WERI-Rb-1 (cell line): ENCODE results near the gene SPACA6.
A peak's percentile ranks its signal among the peaks of the same experiment; 100 is the strongest.

Source experiments
- DNase-seq: peaks from one replicate; pipeline ENCODE4 v3.0.0-alpha.2; 2020
- H3K27ac ChIP-seq: fragments of 250-450 bp; sonication (Bioruptor Pico); 2 replicates; pipeline ENCODE4 v1.5.1; 2020; ENCODE audit warnings: mild to moderate bottlenecking, moderate library complexity
- H3K27me3 ChIP-seq: fragments of 250-450 bp; sonication (Bioruptor Pico); 2 replicates; pipeline ENCODE4 v1.5.1; 2021; ENCODE audit warnings: mild to moderate bottlenecking, low read depth, moderate library complexity; ENCODE audit not compliant: insufficient read depth, severe bottlenecking
- H3K36me3 ChIP-seq: fragments of 250-450 bp; sonication (Bioruptor Pico); 2 replicates; pipeline ENCODE4 v1.5.1; 2020; ENCODE audit warnings: mild to moderate bottlenecking, moderate library complexity
- H3K4me3 ChIP-seq: 2 replicates; pipeline ENCODE4 v1.5.1; 2011; ENCODE audit warnings: low read depth, mild to moderate bottlenecking, control low read depth, low read length
- H3K9me3 ChIP-seq: fragments of 250-450 bp; sonication (Bioruptor Pico); 2 replicates; pipeline ENCODE4 v1.5.1; 2021; ENCODE audit warnings: mild to moderate bottlenecking, moderate library complexity; ENCODE audit not compliant: severe bottlenecking
- TF ChIP-seq, protein P1 (sequence below): IDR thresholded peaks from 2 replicates; pipeline ENCODE4 v1.5.1; 2011; ENCODE audit warnings: low read depth, mild to moderate bottlenecking, control low read depth, inconsistent platforms, low read length

Gene SPACA6

DNA sequence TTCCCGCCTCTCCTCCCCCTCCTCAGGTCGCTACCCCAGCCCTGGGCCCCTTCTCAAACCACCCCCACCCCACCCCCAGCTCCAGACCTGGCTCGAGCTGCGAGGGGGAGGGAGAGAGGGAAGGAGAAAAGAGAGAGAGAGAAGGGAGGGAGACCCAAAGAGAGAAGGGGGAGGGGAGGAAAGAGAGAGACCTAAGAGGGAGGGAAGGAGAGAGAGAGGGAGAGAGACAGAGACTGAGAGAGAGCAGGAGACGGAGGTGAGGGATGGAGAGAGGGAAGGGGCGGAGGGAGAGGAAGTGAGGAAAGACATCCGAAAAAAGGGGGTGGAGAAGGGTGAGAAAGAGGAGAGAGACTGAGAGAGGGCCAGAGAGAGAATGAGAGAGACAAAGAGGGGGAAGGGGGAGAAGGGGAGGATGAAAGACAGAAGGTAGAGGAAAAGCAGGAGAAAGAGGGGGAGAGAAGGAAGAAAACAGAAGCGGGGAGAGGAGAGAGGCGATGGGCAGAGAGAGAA lies 2.0 kb upstream of the SPACA6 start:
- TF ChIP-seq, protein P1, sequence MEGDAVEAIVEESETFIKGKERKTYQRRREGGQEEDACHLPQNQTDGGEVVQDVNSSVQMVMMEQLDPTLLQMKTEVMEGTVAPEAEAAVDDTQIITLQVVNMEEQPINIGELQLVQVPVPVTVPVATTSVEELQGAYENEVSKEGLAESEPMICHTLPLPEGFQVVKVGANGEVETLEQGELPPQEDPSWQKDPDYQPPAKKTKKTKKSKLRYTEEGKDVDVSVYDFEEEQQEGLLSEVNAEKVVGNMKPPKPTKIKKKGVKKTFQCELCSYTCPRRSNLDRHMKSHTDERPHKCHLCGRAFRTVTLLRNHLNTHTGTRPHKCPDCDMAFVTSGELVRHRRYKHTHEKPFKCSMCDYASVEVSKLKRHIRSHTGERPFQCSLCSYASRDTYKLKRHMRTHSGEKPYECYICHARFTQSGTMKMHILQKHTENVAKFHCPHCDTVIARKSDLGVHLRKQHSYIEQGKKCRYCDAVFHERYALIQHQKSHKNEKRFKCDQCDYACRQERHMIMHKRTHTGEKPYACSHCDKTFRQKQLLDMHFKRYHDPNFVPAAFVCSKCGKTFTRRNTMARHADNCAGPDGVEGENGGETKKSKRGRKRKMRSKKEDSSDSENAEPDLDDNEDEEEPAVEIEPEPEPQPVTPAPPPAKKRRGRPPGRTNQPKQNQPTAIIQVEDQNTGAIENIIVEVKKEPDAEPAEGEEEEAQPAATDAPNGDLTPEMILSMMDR, result no peak
- H3K4me3 ChIP-seq, result peak overlapping the region; percentile 82
- peaks cover 32% of the 10 kb centered on the region for H3K36me3 ChIP-seq
- no peaks in the 10 kb centered on the region for H3K9me3 ChIP-seq
- no peak for DNase-seq
- H3K27me3 ChIP-seq, result no peaks in the 10 kb centered on the region
- peak overlapping the region; percentile 83 for H3K27ac ChIP-seq

DNA sequence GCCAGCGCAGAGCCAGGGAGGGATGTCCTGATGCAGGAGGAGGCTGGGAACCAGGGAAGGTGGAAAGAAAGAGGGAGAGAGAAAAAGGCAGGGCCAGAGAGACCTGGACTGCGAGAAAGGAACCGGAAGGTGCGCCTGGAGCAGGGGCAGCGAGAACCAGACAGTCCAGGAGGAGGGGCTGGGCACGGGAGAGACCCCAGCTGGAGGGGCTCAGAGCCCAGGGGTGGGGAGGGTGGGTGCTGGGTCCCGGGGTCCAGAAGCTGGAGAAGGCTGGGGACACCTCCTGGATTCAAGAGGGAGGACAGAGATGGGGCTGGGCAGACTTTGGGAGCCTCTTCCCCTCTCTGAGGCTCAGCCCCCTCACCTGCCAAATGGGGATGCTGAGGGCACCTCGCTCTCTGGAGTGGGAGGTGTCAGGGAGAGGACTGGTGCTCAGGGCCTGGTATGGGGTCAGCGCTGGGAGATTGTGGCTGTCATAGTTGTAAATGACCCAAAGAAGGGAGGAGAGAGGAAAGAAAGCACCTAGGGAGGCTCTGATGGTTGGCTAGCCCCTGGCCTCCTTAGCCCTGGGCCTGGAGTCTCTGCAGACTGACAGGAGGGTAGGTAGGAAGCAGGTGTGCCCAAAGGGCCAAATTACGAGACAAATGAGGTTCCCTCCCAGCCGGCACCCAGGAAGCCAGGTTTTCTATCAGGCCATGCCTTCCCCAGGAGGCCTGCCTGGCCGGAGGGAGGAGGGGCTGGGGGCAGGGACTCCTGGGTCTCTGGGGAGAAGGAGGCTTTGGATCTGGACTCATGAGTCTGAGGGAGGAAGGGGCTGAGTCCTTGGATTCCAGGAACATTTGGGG lies 1.3 kb upstream of the SPACA6 start:
- Histone ChIP-seq H3K9me3 (no peaks in the 10 kb centered on the region), H3K27me3 (no peaks in the 10 kb centered on the region), H3K27ac (peak overlapping the region; percentile 83), H3K4me3 (0 out of 2 replicates have a peak overlapping the region, but pooled peaks have one; percentile 82), H3K36me3 (peaks cover 39% of the 10 kb centered on the region)
- TF ChIP-seq, protein P1, result no peak
- DNase-seq, result no peak

DNA sequence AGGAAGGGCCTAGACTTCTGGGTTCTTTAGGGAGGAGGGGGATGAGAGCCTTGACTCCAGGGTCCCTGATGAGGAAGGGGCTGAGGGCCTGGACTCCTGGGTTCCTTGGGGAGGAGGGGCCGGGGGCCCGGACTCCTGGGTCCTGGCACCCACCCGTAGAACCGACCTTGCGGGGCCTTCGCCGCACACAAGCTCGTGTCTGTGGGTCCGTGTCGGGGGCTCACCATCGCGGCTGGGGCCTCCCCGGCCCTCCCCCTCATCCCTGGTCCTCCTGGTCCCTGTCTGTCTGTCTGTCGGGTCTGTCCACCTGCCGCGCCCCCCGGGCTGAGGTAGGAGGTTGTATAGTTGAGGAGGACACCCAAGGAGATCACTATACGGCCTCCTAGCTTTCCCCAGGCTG lies 662 bp upstream of the SPACA6 start:
- Histone ChIP-seq H3K27ac (no peak overlapping the region), H3K36me3 (peaks cover 44% of the 10 kb centered on the region), H3K27me3 (no peaks in the 10 kb centered on the region), H3K9me3 (no peaks in the 10 kb centered on the region), H3K4me3 (no peak overlapping the region)
- DNase-seq, result no peak
- TF ChIP-seq, protein P1, result no peak

DNA sequence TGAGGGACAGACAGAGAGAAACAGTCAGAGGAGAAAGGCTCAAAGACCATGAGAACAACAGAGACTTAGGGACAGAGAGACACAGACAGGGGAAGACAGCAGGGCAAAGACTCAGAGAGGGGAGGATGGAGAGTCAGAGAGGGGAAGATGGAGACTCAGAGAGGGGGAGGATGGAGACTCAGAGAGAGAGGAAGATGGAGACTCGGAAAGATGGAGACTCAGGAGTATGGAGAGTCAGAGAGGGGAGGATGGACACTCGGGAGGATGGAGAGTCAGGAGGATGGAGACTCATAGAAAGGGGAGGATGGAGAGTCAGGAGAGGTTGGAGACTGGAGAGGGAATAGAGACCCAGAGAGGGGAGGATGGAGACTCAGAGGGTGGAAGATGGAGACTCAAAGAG lies 689 bp downstream of the SPACA6 start:
- Histone ChIP-seq H3K27ac (no peak overlapping the region), H3K36me3 (peaks cover 57% of the 10 kb centered on the region), H3K27me3 (no peaks in the 10 kb centered on the region), H3K4me3 (no peak overlapping the region), H3K9me3 (no peaks in the 10 kb centered on the region)
- DNase-seq, result no peak
- TF ChIP-seq, protein P1, result no peak

DNA sequence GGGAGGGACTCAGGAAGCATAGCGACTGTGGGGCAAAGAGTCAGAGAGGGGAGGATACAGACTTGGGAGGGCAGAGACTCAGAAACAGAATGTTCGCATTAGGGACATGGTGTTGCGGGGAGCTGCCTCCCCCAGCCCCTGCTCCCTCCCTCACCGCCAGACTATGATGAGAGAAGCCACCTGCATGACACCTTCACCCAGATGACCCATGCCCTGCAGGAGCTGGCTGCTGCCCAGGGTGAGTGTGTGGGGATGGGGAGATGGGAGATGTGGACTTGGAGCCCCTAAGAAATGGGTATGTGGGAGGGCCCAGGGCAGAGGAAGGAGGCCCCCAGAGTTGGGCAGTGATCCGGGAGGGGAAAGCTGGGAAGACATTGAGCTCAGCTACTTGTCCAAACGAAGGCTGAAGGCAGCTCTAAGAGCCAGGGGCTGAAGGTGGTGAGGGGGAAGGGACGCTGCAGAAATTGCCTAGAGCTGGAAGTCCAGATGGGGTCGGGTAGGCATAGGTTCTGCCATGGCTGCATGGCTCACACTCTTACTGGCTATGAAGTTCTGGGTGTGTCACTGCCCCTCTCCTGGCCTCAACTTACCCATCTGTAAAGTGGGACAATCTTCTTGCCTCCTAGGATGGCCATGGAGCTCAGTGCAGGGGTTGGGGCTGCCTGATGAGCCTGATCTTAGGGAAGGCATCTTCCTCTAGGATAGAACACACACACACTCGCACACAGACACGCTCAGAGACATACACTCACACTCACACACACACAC lies 1.4 kb downstream of the SPACA6 start:
- H3K27me3 ChIP-seq, result no peaks in the 10 kb centered on the region
- H3K4me3 ChIP-seq, result no peak overlapping the region
- H3K36me3 ChIP-seq, result peaks cover 63% of the 10 kb centered on the region
- H3K9me3 ChIP-seq, result no peaks in the 10 kb centered on the region
- H3K27ac ChIP-seq, result no peak overlapping the region
- TF ChIP-seq, protein P1, result no peak
- DNase-seq, result no peak
